K562 (cell line): ENCODE data around the gene TRIM68. TPM values are rescaled to one million over a fixed set of nuclear protein-coding genes. Genes with fewer than 3 reads are reported as not detected.
A peak's percentile ranks its signal among the peaks of the same experiment; 100 is the strongest.

Experiments
- ATF7 ChIP-seq: fragments of 450-650 bp; IDR thresholded peaks from 2 replicates; pipeline ENCODE4 v1.7.1; 2014; ENCODE audit warnings: mild to moderate bottlenecking, moderate library complexity
- CBX8 ChIP-seq: fragments of 200-600 bp; sonication (generic); IDR thresholded peaks from 2 replicates; pipeline ENCODE4 v1.6.1; 2012; ENCODE audit warnings: borderline replicate concordance, mixed run types, low read depth, mild to moderate bottlenecking, moderate library complexity, mixed read lengths, low read length, control low read depth, inconsistent platforms; ENCODE audit not compliant: poor library complexity, severe bottlenecking; ENCODE audit errors: extremely low read depth
- CREB1 ChIP-seq, 2 experiments: sonication (generic) in 1 of 2; formaldehyde crosslinking in 1 of 2; IDR thresholded peaks; 2 replicates each; pipeline versions ENCODE4 v1.6.1 to v1.8.0; 2012 to 2022; ENCODE audit warnings: inconsistent platforms in 1 of 2, mild to moderate bottlenecking in 1 of 2, missing genetic modification reagents in 1 of 2, moderate library complexity in 1 of 2
- FOXA1 ChIP-seq: fragments of 450-650 bp; IDR thresholded peaks from 2 replicates; pipeline ENCODE4 v1.6.1; 2016; ENCODE audit warnings: mild to moderate bottlenecking, borderline replicate concordance
- MCM2 ChIP-seq: fragments of 450-650 bp; IDR thresholded peaks from 2 replicates; pipeline ENCODE4 v1.6.1; 2017; ENCODE audit warnings: low read depth, mild to moderate bottlenecking
- MYNN ChIP-seq, 2 experiments: sonication (generic); formaldehyde crosslinking in 1 of 2; IDR thresholded peaks; 2 replicates each; pipeline versions ENCODE4 v1.5.0 to v1.6.1; 2016 to 2020; ENCODE audit warnings: antibody characterized with exemption in 1 of 2, missing genetic modification reagents in 1 of 2
- NCOA6 ChIP-seq: fragments of 450-650 bp; IDR thresholded peaks from 2 replicates; pipeline ENCODE4 v1.6.1; 2017; ENCODE audit warnings: mild to moderate bottlenecking
- NFIX ChIP-seq: fragments of 250-450 bp; sonication (Bioruptor Pico); IDR thresholded peaks from 2 replicates; pipeline ENCODE4 v1.4.0; 2020; ENCODE audit warnings: low read depth, mild to moderate bottlenecking, moderate library complexity
- NR1H2 ChIP-seq: sonication (generic); formaldehyde crosslinking; IDR thresholded peaks from 2 replicates; pipeline ENCODE4 v1.4.0; 2020; ENCODE audit warnings: mild to moderate bottlenecking, missing genetic modification reagents
- POLR2B ChIP-seq: fragments of 450-650 bp; IDR thresholded peaks from 2 replicates; pipeline ENCODE4 v1.6.1; 2018; ENCODE audit warnings: low read depth; ENCODE audit not compliant: partially characterized antibody
- RBM17 ChIP-seq: fragments of 200-400 bp; formaldehyde crosslinking; IDR thresholded peaks from 2 replicates; pipeline ENCODE4 v1.6.1; 2017; ENCODE audit warnings: low read depth, mild to moderate bottlenecking, low read length, borderline replicate concordance
- TCF3 ChIP-seq: sonication (generic); formaldehyde crosslinking; IDR thresholded peaks from 2 replicates; pipeline ENCODE4 v1.4.0; 2020; ENCODE audit warnings: mild to moderate bottlenecking, missing genetic modification reagents
- YBX1 ChIP-seq: fragments of 450-650 bp; IDR thresholded peaks from 2 replicates; pipeline ENCODE4 v1.7.1; 2016; ENCODE audit warnings: mild to moderate bottlenecking
- ZKSCAN8 ChIP-seq: fragments of 200-800 bp; sonication (Bioruptor generic); IDR thresholded peaks from 2 replicates; pipeline ENCODE4 v1.6.1; 2016; ENCODE audit warnings: missing genetic modification characterization, missing compliant biosample characterization
- ZNF184 ChIP-seq: sonication (generic); formaldehyde crosslinking; IDR thresholded peaks from 2 replicates; pipeline ENCODE4 v1.5.0; 2020; ENCODE audit warnings: missing genetic modification reagents
- ZZZ3 ChIP-seq: fragments of 450-650 bp; IDR thresholded peaks from 2 replicates; pipeline ENCODE4 v1.6.1; 2016; ENCODE audit warnings: antibody characterized with exemption, mild to moderate bottlenecking, moderate library complexity
- polyA plus RNA-seq, 8 experiments: library from polyadenylated mRNA; depleted of rRNA in 4 of 8; stranded (reverse) in 5 of 8; unstranded in 3 of 8; fragments of >200 nt; fragmentation: Nextera tagmentation in 2 of 8; fragmentation: Illumina TruSeq in 1 of 8; extraction: Ambion mirVana in 2 of 8; extraction: Trizol in 1 of 8; gene quantifications; 2 replicates each; pipeline versions ENCODE4 v1.2.1 to v1.2.3, GENCODE V29; 2011 to 2014; ENCODE audit warnings: inconsistent platforms in 1 of 8, missing spikeins in 1 of 8
- total RNA-seq, 7 experiments: library from RNA; depleted of rRNA in 6 of 7; stranded (reverse); fragments of >200 nt in 6 of 7; fragmentation: Illumina TruSeq in 2 of 7; extraction: Trizol in 2 of 7; gene quantifications; 2 replicates each; pipeline versions ENCODE4 v1.2.1 to v1.2.3, GENCODE V29; 2011 to 2021; ENCODE audit warnings: low replicate concordance in 1 of 7
- TF ChIP-seq, protein P1 (sequence below): fragments of 250-450 bp; sonication (Bioruptor Pico); IDR thresholded peaks from 2 replicates; pipeline ENCODE4 v1.8.0; 2022; ENCODE audit warnings: moderate library complexity, mild to moderate bottlenecking, inconsistent platforms
- TF ChIP-seq, protein P2 (sequence below): fragments of 250-450 bp; sonication (Bioruptor Pico); IDR thresholded peaks from 2 replicates; pipeline ENCODE4 v1.8.0; 2022; ENCODE audit warnings: inconsistent platforms
- TF ChIP-seq, protein P3 (sequence below): fragments of 450-650 bp; conservative IDR thresholded peaks from 2 replicates; pipeline ENCODE4 v1.6.1; 2016; ENCODE audit warnings: missing genetic modification characterization, low read depth, mild to moderate bottlenecking, missing compliant biosample characterization, moderate library complexity

TRIM68 gene
- total and polyA plus RNA-seq, 9 of the 15 experiments (the other 6 are each of a cell fraction or from before 2014, with no cell fraction given) = 5.2 to 10.9 (median 7.9) TPM

DNA sequence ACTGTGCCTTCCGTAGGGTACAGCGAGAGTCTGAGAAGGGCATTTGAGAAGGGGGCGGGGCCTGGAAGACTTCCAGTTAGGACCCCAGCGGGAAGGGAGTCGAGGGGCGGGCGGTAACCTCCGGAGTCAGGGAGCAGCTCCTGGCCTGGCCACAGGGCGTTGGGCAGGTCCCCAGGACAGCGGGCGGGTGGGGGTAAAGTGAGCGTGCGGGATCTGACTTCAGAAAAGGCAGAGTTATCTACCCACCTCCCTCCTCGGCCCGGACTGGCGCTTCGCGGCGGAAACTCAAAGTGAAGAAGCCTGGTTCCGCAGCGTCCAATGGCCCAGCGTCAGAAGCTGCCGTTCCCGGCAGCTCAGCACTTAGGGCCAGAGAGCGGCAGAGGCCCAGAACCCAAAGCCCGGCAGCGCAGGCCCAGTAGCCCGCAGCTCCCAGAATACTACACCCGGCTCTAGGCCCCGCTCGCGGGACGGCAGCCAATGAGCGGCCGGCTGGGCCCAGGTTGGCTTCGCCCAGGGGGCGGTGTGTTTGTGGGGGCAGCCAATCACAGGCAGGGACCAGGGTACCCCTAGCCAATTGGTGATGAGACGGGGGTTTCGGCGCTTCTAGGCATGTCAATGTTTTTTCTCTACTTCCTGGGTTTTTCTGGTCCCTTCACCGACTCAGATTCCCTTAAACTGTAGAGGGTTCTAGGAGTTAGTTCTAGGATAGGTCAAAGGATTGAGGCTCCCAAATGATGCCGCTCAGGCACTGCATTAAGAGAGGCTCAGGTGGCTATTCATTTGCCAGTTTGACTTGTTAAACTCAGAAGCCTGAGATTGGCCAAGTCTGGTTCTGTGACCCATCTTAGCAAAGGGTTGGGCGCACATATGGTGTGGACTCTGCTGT, at the start of gene TRIM68 (continued):
- TF ChIP-seq, protein P1, sequence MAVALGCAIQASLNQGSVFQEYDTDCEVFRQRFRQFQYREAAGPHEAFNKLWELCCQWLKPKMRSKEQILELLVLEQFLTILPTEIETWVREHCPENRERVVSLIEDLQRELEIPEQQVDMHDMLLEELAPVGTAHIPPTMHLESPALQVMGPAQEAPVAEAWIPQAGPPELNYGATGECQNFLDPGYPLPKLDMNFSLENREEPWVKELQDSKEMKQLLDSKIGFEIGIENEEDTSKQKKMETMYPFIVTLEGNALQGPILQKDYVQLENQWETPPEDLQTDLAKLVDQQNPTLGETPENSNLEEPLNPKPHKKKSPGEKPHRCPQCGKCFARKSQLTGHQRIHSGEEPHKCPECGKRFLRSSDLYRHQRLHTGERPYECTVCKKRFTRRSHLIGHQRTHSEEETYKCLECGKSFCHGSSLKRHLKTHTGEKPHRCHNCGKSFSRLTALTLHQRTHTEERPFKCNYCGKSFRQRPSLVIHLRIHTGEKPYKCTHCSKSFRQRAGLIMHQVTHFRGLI (CRISPR knock-in tag) = no peak
- TF ChIP-seq MCM2 (no peak), YBX1 (no peak), CBX8 (no peak), NCOA6 (no peak), NR1H2 (CRISPR knock-in tag) (no peak), MYNN (IDR thresholded peaks at IDR 0.05) (0 out of 2 replicates have a peak, but pooled peaks have one; percentile 38), MYNN (CRISPR knock-in tag; IDR thresholded peaks at IDR 0.05) (no peak), CREB1 (IDR thresholded peaks at IDR 0.05) (0 out of 2 replicates have a peak, but pooled peaks have one; percentile 14), CREB1 (CRISPR knock-in tag; IDR thresholded peaks at IDR 0.05) (no peak; the same call in 1 of the 2 replicates), TCF3 (CRISPR knock-in tag) (no peak), FOXA1 (no peak), NFIX (CRISPR knock-in tag) (no peak), POLR2B (peak; percentile 77), ZZZ3 (no peak), ZKSCAN8 (CRISPR knock-in tag) (no peak), ATF7 (peak; percentile 67), ZNF184 (CRISPR knock-in tag) (no peak), RBM17 (no peak)
- TF ChIP-seq, protein P2, sequence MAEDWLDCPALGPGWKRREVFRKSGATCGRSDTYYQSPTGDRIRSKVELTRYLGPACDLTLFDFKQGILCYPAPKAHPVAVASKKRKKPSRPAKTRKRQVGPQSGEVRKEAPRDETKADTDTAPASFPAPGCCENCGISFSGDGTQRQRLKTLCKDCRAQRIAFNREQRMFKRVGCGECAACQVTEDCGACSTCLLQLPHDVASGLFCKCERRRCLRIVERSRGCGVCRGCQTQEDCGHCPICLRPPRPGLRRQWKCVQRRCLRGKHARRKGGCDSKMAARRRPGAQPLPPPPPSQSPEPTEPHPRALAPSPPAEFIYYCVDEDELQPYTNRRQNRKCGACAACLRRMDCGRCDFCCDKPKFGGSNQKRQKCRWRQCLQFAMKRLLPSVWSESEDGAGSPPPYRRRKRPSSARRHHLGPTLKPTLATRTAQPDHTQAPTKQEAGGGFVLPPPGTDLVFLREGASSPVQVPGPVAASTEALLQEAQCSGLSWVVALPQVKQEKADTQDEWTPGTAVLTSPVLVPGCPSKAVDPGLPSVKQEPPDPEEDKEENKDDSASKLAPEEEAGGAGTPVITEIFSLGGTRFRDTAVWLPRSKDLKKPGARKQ (CRISPR knock-in tag) = no peak
- TF ChIP-seq, protein P3, sequence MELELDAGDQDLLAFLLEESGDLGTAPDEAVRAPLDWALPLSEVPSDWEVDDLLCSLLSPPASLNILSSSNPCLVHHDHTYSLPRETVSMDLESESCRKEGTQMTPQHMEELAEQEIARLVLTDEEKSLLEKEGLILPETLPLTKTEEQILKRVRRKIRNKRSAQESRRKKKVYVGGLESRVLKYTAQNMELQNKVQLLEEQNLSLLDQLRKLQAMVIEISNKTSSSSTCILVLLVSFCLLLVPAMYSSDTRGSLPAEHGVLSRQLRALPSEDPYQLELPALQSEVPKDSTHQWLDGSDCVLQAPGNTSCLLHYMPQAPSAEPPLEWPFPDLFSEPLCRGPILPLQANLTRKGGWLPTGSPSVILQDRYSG = 0 out of 2 replicates have a peak, but pooled peaks have one; percentile 50
